Measurements from ENCODE around the gene DOP1A. TPM values are rescaled to one million over a fixed set of nuclear protein-coding genes. Genes with fewer than 3 reads are reported as not detected.

Gene DOP1A
- total RNA-seq, 2 experiments from 2014 or later = 6.6 to 7.7 TPM

DNA sequence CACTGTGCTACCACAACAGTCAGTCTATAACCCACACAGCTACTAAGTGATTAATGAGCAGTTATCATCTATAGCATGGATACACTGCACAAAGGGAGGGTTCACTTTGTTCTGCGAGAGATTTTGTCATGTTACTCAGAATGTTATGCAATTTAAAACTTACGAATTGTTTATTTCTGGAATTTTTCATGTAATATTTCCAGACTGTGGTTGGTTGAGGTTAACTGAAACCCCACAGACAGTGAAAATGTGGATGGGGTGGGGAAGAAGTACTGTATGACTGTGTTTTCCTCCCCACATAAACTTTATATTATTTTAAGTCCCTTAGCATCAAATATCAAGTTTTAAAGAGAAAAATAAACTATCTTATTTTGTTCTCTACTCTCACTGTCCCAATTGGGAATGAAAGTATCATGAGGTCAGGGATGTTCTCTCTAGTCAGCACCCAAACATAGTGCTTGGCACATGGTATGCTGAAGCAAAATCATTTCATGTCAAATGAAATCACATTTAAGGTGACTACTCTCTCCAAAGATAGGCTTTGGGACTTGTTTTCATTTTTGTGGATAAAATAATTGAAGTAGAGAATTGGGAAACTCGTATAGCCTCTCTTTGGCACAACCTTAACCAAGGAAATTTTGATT lies 25.4 kb downstream of the DOP1A start:
- H3K9me3 Mint-ChIP-seq = peaks cover 2% of the 10 kb centered on the region
- no peaks in the 10 kb centered on the region for H3K27me3 Mint-ChIP-seq
- DNase-seq = no peak
- peaks cover 6% of the 10 kb centered on the region for H3K36me3 Mint-ChIP-seq (ENCODE audit: low read depth)
- intact Hi-C loops (cut with micrococcal nuclease) = no loop called here
- H3K27ac Mint-ChIP-seq = no peak overlapping the region
- H3K4me3 Mint-ChIP-seq = no peak overlapping the region
- peaks cover 6% of the 10 kb centered on the region for H3K4me1 Mint-ChIP-seq (ENCODE audit: low read depth)
- TF ChIP-seq CTCF (IDR thresholded peaks at IDR 0.05) = no peak
- POLR2A ChIA-PET = no interaction called here
- no peak for ATAC-seq
- CTCF ChIA-PET = interaction anchor here (9.5 kb wide), 1 partner anchor 26 kb away, joined by 75 read pairs; the partner anchor contains the start of genes DOP1A and UBE3D

- no peak overlapping the region for H3K4me3 Mint-ChIP-seq
- peaks cover 6% of the 10 kb centered on the region for H3K4me1 Mint-ChIP-seq (ENCODE audit: low read depth)
- DNase-seq (no peak), ATAC-seq (no peak)
- H3K9me3 Mint-ChIP-seq = peaks cover 2% of the 10 kb centered on the region
- no peaks in the 10 kb centered on the region for H3K27me3 Mint-ChIP-seq
- CTCF ChIA-PET = interaction anchor here (4.8 kb wide), 1 partner anchor 30 kb away, joined by 32 read pairs; the partner anchor contains the start of genes DOP1A and UBE3D
- POLR2A ChIA-PET = no interaction called here
- intact Hi-C loops (cut with micrococcal nuclease) = no loop called here
- no peak for TF ChIP-seq CTCF (IDR thresholded peaks at IDR 0.05)
- peaks cover 5% of the 10 kb centered on the region for H3K36me3 Mint-ChIP-seq (ENCODE audit: low read depth)
- H3K27ac Mint-ChIP-seq = no peak overlapping the region
Measured at GRCh38 chr6:83096791-83097190, 29.3 kb downstream of the DOP1A start.

GRCh38 chr6:83097204-83097603 lies 29.7 kb downstream of the DOP1A start:
- H3K27ac Mint-ChIP-seq = no peak overlapping the region
- intact Hi-C loops (cut with micrococcal nuclease) = no loop called here
- CTCF ChIA-PET = interaction anchor here (4.8 kb wide), 1 partner anchor 31 kb away, joined by 32 read pairs; the partner anchor contains the start of genes DOP1A and UBE3D
- no peaks in the 10 kb centered on the region for H3K27me3 Mint-ChIP-seq
- TF ChIP-seq CTCF (IDR thresholded peaks at IDR 0.05) = no peak
- POLR2A ChIA-PET = no interaction called here
- H3K9me3 Mint-ChIP-seq = peaks cover 2% of the 10 kb centered on the region
- H3K36me3 Mint-ChIP-seq (ENCODE audit: low read depth) = peaks cover 9% of the 10 kb centered on the region
- no peak overlapping the region for H3K4me3 Mint-ChIP-seq
- no peak for ATAC-seq
- H3K4me1 Mint-ChIP-seq (ENCODE audit: low read depth) = peaks cover 6% of the 10 kb centered on the region
- no peak for DNase-seq

DNA sequence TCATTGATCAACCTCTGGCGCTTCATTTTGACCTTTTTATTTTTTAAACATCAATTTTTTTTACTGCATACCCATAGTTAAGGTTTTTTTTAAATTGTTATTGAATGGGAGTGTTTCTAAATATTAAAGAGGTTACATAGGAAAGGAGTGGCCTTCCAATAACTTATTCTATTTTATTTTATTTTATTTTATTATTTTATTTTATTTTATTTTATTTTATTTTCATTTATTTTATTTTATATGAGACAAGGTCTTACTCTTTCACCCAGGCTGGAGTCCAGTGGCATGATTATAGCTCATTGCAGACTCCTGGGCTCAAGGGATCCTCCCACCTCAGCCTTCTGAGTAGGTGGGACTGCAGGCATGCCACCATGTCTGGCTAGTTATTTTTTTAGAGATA lies 30.2 kb downstream of the DOP1A start:
- DNase-seq = no peak
- no peak for ATAC-seq
- Mint-ChIP-seq H3K4me3 (no peak overlapping the region), H3K9me3 (peaks cover 2% of the 10 kb centered on the region), H3K27ac (no peak overlapping the region), H3K36me3 (ENCODE audit: low read depth) (peaks cover 13% of the 10 kb centered on the region), H3K27me3 (no peaks in the 10 kb centered on the region), H3K4me1 (ENCODE audit: low read depth) (peaks cover 6% of the 10 kb centered on the region)
- intact Hi-C loops (cut with micrococcal nuclease) = no loop called here
- TF ChIP-seq CTCF (IDR thresholded peaks at IDR 0.05) = no peak
- CTCF ChIA-PET = interaction anchor here (4.8 kb wide), 1 partner anchor 31 kb away, joined by 32 read pairs; the partner anchor contains the start of genes DOP1A and UBE3D
- POLR2A ChIA-PET = no interaction called here

- Mint-ChIP-seq H3K4me3 (no peak overlapping the region), H3K27ac (no peak overlapping the region), H3K9me3 (peaks cover 4% of the 10 kb centered on the region), H3K36me3 (ENCODE audit: low read depth) (peaks cover 21% of the 10 kb centered on the region), H3K27me3 (no peaks in the 10 kb centered on the region), H3K4me1 (ENCODE audit: low read depth) (peaks cover 6% of the 10 kb centered on the region)
- DNase-seq (no peak), ATAC-seq (no peak)
- no peak for TF ChIP-seq CTCF (IDR thresholded peaks at IDR 0.05)
- intact Hi-C loops (cut with micrococcal nuclease) = no loop called here
- ChIA-PET POLR2A (no interaction called here), CTCF (interaction anchor here (4.8 kb wide), 1 partner anchor 32 kb away, joined by 32 read pairs; the partner anchor contains the start of genes DOP1A and UBE3D)
Measured at GRCh38 chr6:83098589-83098988, 31.1 kb downstream of the DOP1A start.
